HepG2 (cell line): ENCODE results near the gene TMEM217. TPM values are rescaled to one million over a fixed set of nuclear protein-coding genes. Genes with fewer than 3 reads are reported as not detected.

Experiments used
- ARID4A ChIP-seq: sonication (generic); formaldehyde crosslinking; IDR thresholded peaks from 2 replicates; pipeline ENCODE4 v1.5.0; 2020; ENCODE audit warnings: mild to moderate bottlenecking, missing genetic modification reagents, borderline replicate concordance
- EP300 ChIP-seq, 3 experiments: sonication (generic) in 1 of 3; formaldehyde crosslinking in 1 of 3; IDR thresholded peaks; 2 replicates each; pipeline versions ENCODE4 v1.5.1 to v1.6.1; 2011 to 2020; ENCODE audit warnings: low read depth in 2 of 3, low read length in 2 of 3, borderline replicate concordance in 1 of 3, improper control_type of control experiment in 1 of 3, mild to moderate bottlenecking in 1 of 3, missing genetic modification reagents in 1 of 3, moderate library complexity in 1 of 3
- FOXP4 ChIP-seq: sonication (generic); formaldehyde crosslinking; IDR thresholded peaks from 2 replicates; pipeline ENCODE4 v1.4.0; 2020; ENCODE audit warnings: missing genetic modification reagents
- GFI1 ChIP-seq: sonication (generic); formaldehyde crosslinking; IDR thresholded peaks from 2 replicates; pipeline ENCODE4 v1.5.0; 2020; ENCODE audit warnings: missing genetic modification reagents, mild to moderate bottlenecking, borderline replicate concordance
- HIVEP1 ChIP-seq: sonication (generic); formaldehyde crosslinking; IDR thresholded peaks from 2 replicates; pipeline ENCODE4 v1.4.0; 2020; ENCODE audit warnings: mild to moderate bottlenecking, missing genetic modification reagents
- POLR2A ChIP-seq, 2 experiments: IDR thresholded peaks; 2 replicates each; pipeline ENCODE4 v1.6.1; 2011; ENCODE audit warnings: low read depth in 2 of 2, low read length in 2 of 2, mild to moderate bottlenecking in 1 of 2, moderate library complexity in 1 of 2; ENCODE audit not compliant: insufficient read depth in 1 of 2
- ZBTB39 ChIP-seq: sonication (generic); formaldehyde crosslinking; IDR thresholded peaks from 2 replicates; pipeline ENCODE4 v1.5.0; 2020; ENCODE audit warnings: missing genetic modification reagents
- ZBTB7B ChIP-seq: sonication (generic); formaldehyde crosslinking; IDR thresholded peaks from 2 replicates; pipeline ENCODE4 v1.4.0; 2020; ENCODE audit warnings: missing genetic modification reagents
- ZNF280D ChIP-seq: sonication (generic); formaldehyde crosslinking; IDR thresholded peaks from 2 replicates; pipeline ENCODE4 v1.5.1; 2020; ENCODE audit warnings: mild to moderate bottlenecking, missing genetic modification reagents
- ZNF709 ChIP-seq: sonication (generic); formaldehyde crosslinking; IDR thresholded peaks from 2 replicates; pipeline ENCODE4 v1.5.0; 2020; ENCODE audit warnings: mild to moderate bottlenecking, missing genetic modification reagents
- ZNF777 ChIP-seq: sonication (generic); formaldehyde crosslinking; IDR thresholded peaks from 2 replicates; pipeline ENCODE4 v1.4.0; 2020; ENCODE audit warnings: missing genetic modification reagents
- polyA plus RNA-seq, 8 experiments: library from polyadenylated mRNA; depleted of rRNA in 3 of 8; stranded (reverse) in 7 of 8; unstranded in 1 of 8; fragments of >200 nt; fragmentation: Illumina TruSeq in 4 of 8; extraction: Trizol in 4 of 8; gene quantifications; 2 replicates each; pipeline versions ENCODE4 v1.2.1 to v1.2.3, GENCODE V29; 2011 to 2016; ENCODE audit warnings: low read depth in 4 of 8, missing spikeins in 1 of 8, mixed read lengths in 1 of 8; ENCODE audit not compliant: insufficient read depth in 1 of 8
- total RNA-seq, 5 experiments: library from RNA; depleted of rRNA; stranded (reverse); fragments of >200 nt; fragmentation: Illumina TruSeq; extraction: Trizol; gene quantifications; 2 replicates each; pipeline ENCODE4 v1.2.3, GENCODE V29; 2016; ENCODE audit warnings: low read depth in 1 of 5

TMEM217 gene
- total and polyA plus RNA-seq, 2 of the 13 experiments (the other 11 are each of a cell fraction or from before 2014, with no cell fraction given), result 2.3 to 3.4 TPM

- TF ChIP-seq ZNF280D (CRISPR knock-in tag) (0 out of 2 replicates have a peak, but pooled peaks have one; percentile 53), ZNF709 (CRISPR knock-in tag) (peak; percentile 49; the same call in 1 of the 2 replicates), FOXP4 (CRISPR knock-in tag) (peak; percentile 75; the same call in 1 of the 2 replicates), GFI1 (CRISPR knock-in tag) (no peak; the same call in 1 of the 2 replicates), ARID4A (CRISPR knock-in tag) (peak; percentile 62), POLR2A (IDR thresholded peaks at IDR 0.05; ENCODE audit: insufficient read depth in 1 of 2, low read depth in 2 of 2, low read length in 2 of 2) (peak in 1 of 2 experiments; percentile 70; a peak in 2 of 4 replicates), HIVEP1 (0 out of 2 replicates have a peak, but pooled peaks have one; percentile 25), ZBTB7B (CRISPR knock-in tag) (peak; percentile 52; the same call in 1 of the 2 replicates), EP300 (IDR thresholded peaks at IDR 0.05; ENCODE audit: low read depth in 2 of 2, low read length in 2 of 2) (peak in 1 of 2 experiments; percentile 48; a peak in 2 of 4 replicates), EP300 (CRISPR knock-in tag; IDR thresholded peaks at IDR 0.05; ENCODE audit: borderline replicate concordance) (peak; percentile 71), ZNF777 (CRISPR knock-in tag) (0 out of 2 replicates have a peak, but pooled peaks have one; percentile 41), ZBTB39 (CRISPR knock-in tag) (0 out of 2 replicates have a peak, but pooled peaks have one; percentile 39)
Measured at GRCh38 chr6:37244430-37245310, 13.3 kb downstream of the TMEM217 start (continued).
